A673 (cell line): Measurements from ENCODE around the gene CPPED1.

ENCODE experiments used
- CTCF ChIP-seq: fragments of 300-800, 200-600 bp; sonication (generic); conservative IDR thresholded peaks from 2 replicates; pipeline ENCODE4 v1.5.1; 2017; ENCODE audit warnings: low read depth, mild to moderate bottlenecking, antibody characterized with exemption, low read length, moderate library complexity, mixed read lengths
- EZH2 ChIP-seq: fragments of 200-600 bp; sonication (generic); IDR thresholded peaks from 2 replicates; pipeline ENCODE4 v1.6.1; 2017; ENCODE audit warnings: borderline replicate concordance, low read depth, mild to moderate bottlenecking, mixed read lengths, antibody characterized with exemption, low read length; ENCODE audit not compliant: poor library complexity, severe bottlenecking

GRCh38 chr16:12643034-12643455 lies 160.6 kb downstream of the CPPED1 start:
- TF ChIP-seq CTCF (no peak), EZH2 (no peak)
